ENCODE measurements around the gene FDXR.

FDXR gene

GRCh38 chr17:74831444-74832146, 41.2 kb downstream of the FDXR start:
- DNase-seq = no peak

DNA sequence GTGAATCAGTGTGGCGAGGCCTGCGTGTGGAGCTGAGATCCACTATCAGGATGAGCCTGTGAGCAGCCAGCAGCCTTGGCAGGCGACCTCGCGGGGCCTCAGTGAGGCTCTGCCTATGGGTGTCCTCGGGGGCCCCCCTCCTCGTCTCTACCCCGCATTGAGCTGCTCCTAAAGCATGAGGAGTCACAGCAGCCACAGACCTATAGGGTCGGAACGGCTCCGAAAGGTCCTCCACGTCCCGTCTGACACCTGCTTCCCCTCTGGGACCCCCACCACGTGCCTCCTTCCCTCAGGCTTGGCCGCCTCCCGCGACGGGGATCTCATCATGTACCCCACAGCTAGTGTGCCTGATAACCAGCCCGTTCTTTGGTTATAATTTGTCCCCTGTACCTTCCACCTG, 41.9 kb downstream of the FDXR start:
- no peak for DNase-seq

- DNase-seq = no peak
Measured at GRCh38 chr17:74827800-74828199, 45.0 kb downstream of the FDXR start.

DNA sequence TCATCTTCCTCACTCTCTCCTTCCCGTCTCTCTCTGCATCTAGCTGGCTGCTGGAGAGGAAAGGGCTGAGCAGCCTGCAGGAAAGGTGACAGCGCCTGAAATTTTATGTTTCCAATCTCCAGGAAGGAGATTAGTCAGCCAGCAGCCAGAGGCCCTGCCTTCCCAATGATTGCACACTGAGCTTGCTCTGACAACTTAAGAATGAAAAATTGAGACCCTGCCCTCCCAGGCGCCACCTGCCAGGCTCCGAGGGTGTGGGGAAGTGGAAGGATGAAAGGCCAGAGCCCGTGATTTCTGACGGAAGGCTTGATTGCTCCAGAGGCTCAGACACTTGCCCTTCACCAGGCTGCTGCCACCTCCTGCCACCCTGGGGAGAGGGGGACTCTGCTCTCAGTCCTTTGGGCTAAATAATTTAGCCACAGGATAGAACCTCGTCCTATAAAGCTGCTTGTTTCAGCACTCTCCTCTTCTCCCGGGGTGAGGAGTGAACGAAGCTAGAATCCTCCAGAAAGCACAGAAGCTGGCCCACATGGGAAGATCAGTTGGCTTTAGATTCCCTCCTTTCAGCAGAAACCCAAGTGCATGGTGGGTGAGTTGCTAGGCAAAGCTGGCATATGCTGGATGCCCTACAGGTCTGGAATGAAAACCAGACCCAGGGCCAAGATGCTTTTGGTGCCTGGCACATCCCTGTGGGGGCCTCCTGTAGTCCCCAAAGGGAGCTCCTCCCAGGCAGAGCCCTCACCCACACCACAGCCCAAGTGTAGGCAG, 46.7 kb downstream of the FDXR start:
- DNase-seq = no peak

DNA sequence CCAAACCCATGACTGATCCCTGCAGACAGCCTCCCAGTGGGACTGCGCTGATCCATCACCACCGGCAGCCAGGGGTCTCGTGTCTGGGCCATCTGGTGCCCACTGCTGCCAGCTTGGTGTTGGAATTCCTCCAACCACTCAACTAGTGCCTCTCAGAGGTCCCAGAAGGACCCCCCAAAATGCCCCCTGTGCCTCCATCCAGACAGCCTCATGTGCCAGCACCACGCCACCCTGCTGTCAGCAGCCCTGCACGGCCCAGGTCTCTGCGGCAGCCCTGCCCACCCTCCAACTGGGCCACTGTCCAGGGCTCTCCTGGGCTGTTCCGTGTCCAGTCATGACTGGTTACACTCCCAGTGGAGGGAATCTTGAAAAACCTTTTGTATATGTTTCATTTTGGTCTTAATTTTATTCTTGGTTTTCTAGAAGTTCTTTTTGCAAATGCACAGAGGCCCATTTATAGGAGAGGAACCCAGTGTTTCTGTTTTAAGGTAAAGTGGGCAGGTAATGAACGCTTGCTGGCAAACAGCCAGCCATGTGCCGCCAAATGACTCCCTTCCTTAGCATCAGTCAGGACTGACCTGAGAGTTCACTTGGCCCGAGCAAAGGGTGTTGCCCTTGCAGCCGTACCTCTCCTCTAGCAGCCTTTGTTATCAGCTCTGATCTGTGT, 47.7 kb downstream of the FDXR start:
- no peak for DNase-seq

GRCh38 chr17:74822939-74823367, 49.8 kb downstream of the FDXR start:
- no peak for DNase-seq

- DNase-seq = no peak
Measured at GRCh38 chr17:74822335-74822938, 50.4 kb downstream of the FDXR start.

DNA sequence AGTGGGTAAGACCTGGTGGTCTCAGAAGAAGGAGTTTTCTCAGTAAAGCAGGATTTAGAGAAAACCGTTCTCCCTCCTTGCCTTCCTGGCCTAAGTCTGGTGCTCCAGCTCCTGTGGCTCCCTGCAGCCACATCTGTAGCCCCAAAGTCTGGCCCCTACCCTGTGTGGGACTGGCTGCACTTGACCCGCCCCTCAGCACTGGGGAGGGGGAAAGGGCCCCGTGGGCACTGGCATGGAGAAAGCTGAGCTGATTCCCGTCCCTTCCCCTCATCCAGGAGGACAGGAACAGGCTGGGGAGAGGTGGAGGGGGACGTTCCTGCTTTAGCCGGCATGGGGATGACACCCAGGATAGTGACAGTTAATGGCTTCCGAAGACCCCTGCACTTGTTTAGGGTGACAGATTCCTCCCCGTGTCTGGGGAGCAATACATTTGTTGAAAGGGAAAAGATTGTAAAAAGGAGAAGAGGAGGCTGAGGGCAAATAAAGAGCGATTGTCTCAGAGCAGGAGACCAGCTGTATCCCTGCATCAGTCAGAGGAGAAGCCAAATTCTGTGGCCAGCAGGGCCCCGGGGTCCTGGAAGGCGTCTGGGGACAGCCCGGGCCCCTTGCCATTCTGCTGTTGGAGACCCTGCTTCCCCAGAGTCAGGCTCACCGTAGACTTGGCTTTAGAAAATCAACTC, 51.0 kb downstream of the FDXR start:
- no peak for DNase-seq

- DNase-seq = no peak
Measured at GRCh38 chr17:74819801-74820436, 52.9 kb downstream of the FDXR start.

GRCh38 chr17:74818291-74818938, 54.4 kb downstream of the FDXR start:
- no peak for DNase-seq

DNA sequence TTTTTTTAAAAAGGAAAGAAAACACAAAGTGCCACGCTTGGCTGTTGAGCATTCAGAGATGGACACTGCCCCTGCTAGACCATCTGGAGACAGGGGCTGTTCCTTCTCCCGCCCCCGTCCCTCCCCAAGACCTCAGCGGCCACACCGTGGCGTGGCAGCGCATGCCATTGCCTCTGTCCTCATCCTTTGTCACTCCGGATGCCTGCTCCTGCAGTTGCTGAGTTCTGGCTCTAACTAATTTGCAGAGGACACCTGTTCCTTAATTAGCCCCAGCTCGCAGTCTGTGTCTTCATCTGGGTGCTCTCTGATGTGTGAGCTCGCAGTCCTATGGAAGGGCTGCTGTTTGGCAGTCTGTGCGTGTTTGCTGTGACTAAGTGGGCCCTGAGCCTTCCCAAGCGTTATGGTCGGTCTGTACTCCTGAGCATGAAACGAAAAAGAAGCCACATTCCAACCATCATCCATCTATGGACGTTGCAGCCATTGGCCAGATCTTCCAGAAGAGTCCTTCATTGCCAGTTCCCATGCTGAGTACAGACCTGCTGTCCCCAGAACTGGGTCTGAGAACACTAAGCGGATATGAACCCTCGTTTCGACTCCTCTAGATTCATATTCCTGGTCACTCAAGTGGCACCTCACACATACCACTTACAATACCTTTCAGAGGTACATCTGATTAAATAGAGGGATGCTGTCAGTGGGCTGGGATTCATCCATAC, 55.7 kb downstream of the FDXR start:
- no peak for DNase-seq

DNA sequence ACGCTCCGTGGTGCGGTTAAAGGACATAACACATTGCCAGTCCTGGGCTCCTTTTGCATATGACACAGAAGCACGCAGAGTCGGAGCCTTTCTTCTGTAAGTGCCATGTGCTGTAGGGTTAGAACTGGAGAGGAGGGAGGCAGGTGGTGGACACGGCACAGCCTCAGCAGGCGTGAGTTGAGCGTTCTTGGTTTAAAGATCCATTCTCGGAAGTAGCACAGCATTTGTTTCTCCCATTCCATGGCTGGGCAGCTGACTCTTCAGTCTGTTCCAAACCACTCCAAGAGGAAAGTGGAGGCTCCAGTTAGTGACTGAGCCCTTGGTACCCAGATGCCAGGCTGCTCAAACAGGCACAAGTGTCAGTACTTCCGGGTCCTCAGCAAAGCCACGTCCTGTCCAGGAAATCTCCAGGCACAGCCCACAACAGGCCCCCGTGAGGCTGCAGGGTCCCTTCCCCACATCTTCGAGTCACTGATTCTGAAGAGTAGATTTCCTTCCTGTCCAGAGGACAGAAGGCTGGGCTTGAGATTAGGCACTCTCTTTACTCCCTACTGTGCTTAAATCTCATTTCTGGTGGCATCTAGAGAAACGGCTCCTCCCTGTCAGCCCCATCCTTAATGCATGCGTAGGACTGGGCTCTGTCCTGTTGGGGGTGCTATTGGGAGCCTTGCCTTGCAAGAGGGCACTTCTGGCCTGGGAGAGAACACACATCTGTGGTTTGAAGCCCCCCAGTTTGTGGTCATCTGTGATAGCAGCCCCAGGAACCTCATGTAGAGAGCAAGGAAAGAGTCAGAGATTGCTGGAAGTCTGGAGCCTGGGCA, 57.0 kb downstream of the FDXR start:
- no peak for DNase-seq

GRCh38 chr17:74815067-74815466, 57.7 kb downstream of the FDXR start:
- DNase-seq = no peak

- DNase-seq = no peak
Measured at GRCh38 chr17:74814453-74814852, 58.3 kb downstream of the FDXR start.

Measured in stimulated activated CD4-positive, alpha-beta T cell treated with anti-CD3 and anti-CD28 coated beads, Interleukin-4, amount 100 ng/mL, for 1 hour (primary cell).